CD4-positive, CD25-positive, alpha-beta regulatory T cell (primary cell): ENCODE results near the gene MAPK7. TPM values are rescaled to one million over a fixed set of nuclear protein-coding genes. Genes with fewer than 3 reads are reported as not detected.

Source experiments
- ATAC-seq, 2 donors: fragments of 150-1000 bp; cut with Tn5 transposase; one replicate each; pipeline ENCODE4 v1.10.0; 2021; ENCODE audit warnings: low read depth in 2 of 2, moderate number of reproducible peaks in 2 of 2, moderate library complexity in 1 of 2
- DNase-seq, 3 donors: peaks; one replicate each; pipeline versions ENCODE4 v3.0.0 to v3.0.0-alpha.2; 2012 to 2022; ENCODE audit warnings: mixed read lengths in 1 of 3
- H3K27ac ChIP-seq: one replicate; pipeline ENCODE4 v1.7.0; 2013; ENCODE audit warnings: mild to moderate bottlenecking, low read length; ENCODE audit not compliant: insufficient read depth, poor library complexity, severe bottlenecking
- H3K27me3 ChIP-seq: one replicate; pipeline ENCODE4 v1.7.0; 2013; ENCODE audit warnings: low read length; ENCODE audit not compliant: control insufficient read depth, insufficient read depth
- H3K36me3 ChIP-seq: one replicate; pipeline ENCODE4 v1.7.0; 2013; ENCODE audit warnings: mild to moderate bottlenecking, low read length, moderate library complexity; ENCODE audit not compliant: control insufficient read depth, insufficient read depth
- H3K4me1 ChIP-seq: 2 replicates; pipeline ENCODE4 v1.7.0; 2013; ENCODE audit warnings: mild to moderate bottlenecking, low read length; ENCODE audit not compliant: insufficient read depth, control insufficient read depth, poor library complexity, severe bottlenecking
- H3K4me3 ChIP-seq: one replicate; pipeline ENCODE4 v1.7.0; 2013; ENCODE audit warnings: low read depth, mild to moderate bottlenecking, low read length, moderate library complexity
- H3K9me3 ChIP-seq, 2 experiments: 1 replicate in 1 of 2; 2 replicates in 1 of 2; pipeline ENCODE4 v1.7.0; 2013; ENCODE audit warnings: low read length in 2 of 2, mild to moderate bottlenecking in 1 of 2, moderate library complexity in 1 of 2; ENCODE audit not compliant: control insufficient read depth in 2 of 2
- H3K27ac Mint-ChIP-seq, 3 donors: one replicate each; pipeline ENCODE4 v1.8.0; 2020 to 2022; ENCODE audit warnings: mild to moderate bottlenecking in 3 of 3, mixed read lengths in 3 of 3, moderate library complexity in 2 of 3
- H3K27me3 Mint-ChIP-seq: one replicate; pipeline ENCODE4 v1.8.0; 2022; ENCODE audit warnings: mild to moderate bottlenecking, mixed read lengths
- H3K36me3 Mint-ChIP-seq: one replicate; pipeline ENCODE4 v1.8.0; 2020; ENCODE audit warnings: mixed read lengths
- H3K4me1 Mint-ChIP-seq, 4 donors: one replicate each; pipeline ENCODE4 v1.8.0; 2020 to 2022; ENCODE audit warnings: mixed read lengths in 4 of 4, mild to moderate bottlenecking in 1 of 4
- H3K4me3 Mint-ChIP-seq, 4 donors: one replicate each; pipeline ENCODE4 v1.8.0; 2020 to 2022; ENCODE audit warnings: mild to moderate bottlenecking in 4 of 4, mixed read lengths in 4 of 4, moderate library complexity in 3 of 4
- H3K9me3 Mint-ChIP-seq, 7 donors: one replicate each; pipeline ENCODE4 v1.8.0; 2020 to 2022; ENCODE audit warnings: mixed read lengths in 7 of 7, mild to moderate bottlenecking in 3 of 7, moderate library complexity in 2 of 7
- polyA plus RNA-seq, 4 donors: library from polyadenylated mRNA; unstranded; fragments of 300-500 nt; fragmentation: Illumina TruSeq; gene quantifications; one replicate each; pipeline ENCODE4 v1.2.3, GENCODE V29; 2021
- total RNA-seq: library from RNA; stranded (reverse); gene quantifications from one replicate; pipeline ENCODE4 v1.2.3, GENCODE V29; 2022

Gene MAPK7
- total and polyA plus RNA-seq, 5 donors from 2014 or later: 3.4 to 26.0 (median 5.1) TPM

GRCh38 chr17:19404264-19404663, 26.0 kb downstream of the MAPK7 start:
- Histone ChIP-seq H3K4me3 (no peak overlapping the region), H3K36me3 (no peaks in the 10 kb centered on the region), H3K27me3 (no peaks in the 10 kb centered on the region), H3K27ac (no peak overlapping the region), H3K4me1 (no peaks in the 10 kb centered on the region), H3K9me3 (no peaks in the 10 kb centered on the region)
- no peaks in the 10 kb centered on the region for H3K4me1 Mint-ChIP-seq
- peaks cover 3% of the 10 kb centered on the region for H3K36me3 Mint-ChIP-seq
- no peak overlapping the region for H3K4me3 Mint-ChIP-seq
- no peak overlapping the region for H3K27ac Mint-ChIP-seq
- H3K27me3 Mint-ChIP-seq: peaks cover 4% of the 10 kb centered on the region
- ATAC-seq: no peak
- peaks cover 0 to 1% (median 0%) of the 10 kb centered on the region in 7 donors for H3K9me3 Mint-ChIP-seq
- no peak for DNase-seq

- peaks cover 8% of the 10 kb centered on the region for H3K27me3 Mint-ChIP-seq
- no peaks in the 10 kb centered on the region for H3K36me3 ChIP-seq
- no peaks in the 10 kb centered on the region for H3K9me3 ChIP-seq
- H3K27me3 ChIP-seq: no peaks in the 10 kb centered on the region
- H3K4me1 ChIP-seq: no peaks in the 10 kb centered on the region
- H3K36me3 Mint-ChIP-seq: peaks cover 3% of the 10 kb centered on the region
- DNase-seq: no peak
- H3K4me3 ChIP-seq: no peak overlapping the region
- H3K4me1 Mint-ChIP-seq: no peaks in the 10 kb centered on the region
- H3K4me3 Mint-ChIP-seq: no peak overlapping the region
- ATAC-seq: no peak
- H3K9me3 Mint-ChIP-seq: peaks cover 0 to 1% (median 0%) of the 10 kb centered on the region in 7 donors
- no peak overlapping the region for H3K27ac Mint-ChIP-seq
- H3K27ac ChIP-seq: no peak overlapping the region
Measured at GRCh38 chr17:19405114-19405513, 26.8 kb downstream of the MAPK7 start.

GRCh38 chr17:19407601-19408345, 29.5 kb downstream of the MAPK7 start:
- no peaks in the 10 kb centered on the region for H3K4me1 Mint-ChIP-seq
- peaks cover 10% of the 10 kb centered on the region for H3K27me3 Mint-ChIP-seq
- Histone ChIP-seq H3K9me3 (no peaks in the 10 kb centered on the region), H3K36me3 (no peaks in the 10 kb centered on the region), H3K4me3 (no peak overlapping the region), H3K27ac (no peak overlapping the region), H3K4me1 (no peaks in the 10 kb centered on the region), H3K27me3 (no peaks in the 10 kb centered on the region)
- H3K4me3 Mint-ChIP-seq: no peak overlapping the region
- H3K36me3 Mint-ChIP-seq: peaks cover 3% of the 10 kb centered on the region
- ATAC-seq: no peak
- H3K27ac Mint-ChIP-seq: no peak overlapping the region
- H3K9me3 Mint-ChIP-seq: peaks cover 0 to 1% (median 0%) of the 10 kb centered on the region in 7 donors
- no peak for DNase-seq

- Mint-ChIP-seq H3K9me3 (peaks cover 0 to 1% (median 0%) of the 10 kb centered on the region in 7 donors), H3K4me3 (no peak overlapping the region), H3K4me1 (no peaks in the 10 kb centered on the region), H3K36me3 (peaks cover 3% of the 10 kb centered on the region), H3K27me3 (peaks cover 10% of the 10 kb centered on the region), H3K27ac (no peak overlapping the region)
- no peaks in the 10 kb centered on the region for H3K36me3 ChIP-seq
- no peak for DNase-seq
- no peak for ATAC-seq
- no peaks in the 10 kb centered on the region for H3K9me3 ChIP-seq
- H3K4me1 ChIP-seq: no peaks in the 10 kb centered on the region
- no peak overlapping the region for H3K4me3 ChIP-seq
- H3K27ac ChIP-seq: no peak overlapping the region
- no peaks in the 10 kb centered on the region for H3K27me3 ChIP-seq
Measured at GRCh38 chr17:19408346-19408710, 30.0 kb downstream of the MAPK7 start.

GRCh38 chr17:19409066-19409465, 30.8 kb downstream of the MAPK7 start:
- H3K27ac Mint-ChIP-seq: no peak overlapping the region
- DNase-seq (no peak), ATAC-seq (no peak)
- Histone ChIP-seq H3K4me1 (no peaks in the 10 kb centered on the region), H3K27me3 (no peaks in the 10 kb centered on the region), H3K27ac (no peak overlapping the region), H3K9me3 (no peaks in the 10 kb centered on the region), H3K4me3 (no peak overlapping the region), H3K36me3 (no peaks in the 10 kb centered on the region)
- no peaks in the 10 kb centered on the region for H3K4me1 Mint-ChIP-seq
- peaks cover 10% of the 10 kb centered on the region for H3K27me3 Mint-ChIP-seq
- no peak overlapping the region for H3K4me3 Mint-ChIP-seq
- no peaks in the 10 kb centered on the region for H3K36me3 Mint-ChIP-seq
- no peaks in the 10 kb centered on the region for H3K9me3 Mint-ChIP-seq

- Histone ChIP-seq H3K36me3 (no peaks in the 10 kb centered on the region), H3K27ac (no peak overlapping the region), H3K9me3 (no peaks in the 10 kb centered on the region), H3K27me3 (no peaks in the 10 kb centered on the region), H3K4me3 (no peak overlapping the region), H3K4me1 (no peaks in the 10 kb centered on the region)
- Mint-ChIP-seq H3K4me1 (no peaks in the 10 kb centered on the region), H3K27me3 (peaks cover 10% of the 10 kb centered on the region), H3K36me3 (no peaks in the 10 kb centered on the region), H3K4me3 (no peak overlapping the region), H3K9me3 (no peaks in the 10 kb centered on the region), H3K27ac (no peak overlapping the region)
- no peak for ATAC-seq
- no peak for DNase-seq
Measured at GRCh38 chr17:19409509-19409908, 31.2 kb downstream of the MAPK7 start.

GRCh38 chr17:19410091-19410490, 31.8 kb downstream of the MAPK7 start:
- no peaks in the 10 kb centered on the region for H3K27me3 ChIP-seq
- H3K36me3 ChIP-seq: no peaks in the 10 kb centered on the region
- peaks cover 10% of the 10 kb centered on the region for H3K27me3 Mint-ChIP-seq
- H3K27ac Mint-ChIP-seq: no peak overlapping the region
- H3K36me3 Mint-ChIP-seq: no peaks in the 10 kb centered on the region
- H3K27ac ChIP-seq: no peak overlapping the region
- H3K4me1 ChIP-seq: no peaks in the 10 kb centered on the region
- no peak overlapping the region for H3K4me3 ChIP-seq
- H3K4me3 Mint-ChIP-seq: no peak overlapping the region
- H3K9me3 ChIP-seq: no peaks in the 10 kb centered on the region
- ATAC-seq (no peak), DNase-seq (no peak)
- H3K4me1 Mint-ChIP-seq: no peaks in the 10 kb centered on the region
- H3K9me3 Mint-ChIP-seq: no peaks in the 10 kb centered on the region

GRCh38 chr17:19410875-19411620, 32.8 kb downstream of the MAPK7 start, which contains the start of gene RNF112:
RNF112 (plus strand) TSS chr17:19411232; CDS start chr17:19411409, 177 bp downstream.
- no peak within 1 kb of the TSS for H3K27ac ChIP-seq
- Mint-ChIP-seq H3K9me3 (no peaks in the 10 kb centered on the region), H3K36me3 (no peaks in the 10 kb centered on the region), H3K4me3 (no peak within 1 kb of the TSS), H3K27me3 (peaks cover 10% of the 10 kb centered on the region), H3K4me1 (no peaks in the 10 kb centered on the region), H3K27ac (no peak within 1 kb of the TSS)
- no peaks in the 10 kb centered on the region for H3K4me1 ChIP-seq
- no peaks in the 10 kb centered on the region for H3K36me3 ChIP-seq
- no peaks in the 10 kb centered on the region for H3K9me3 ChIP-seq
- no peaks in the 10 kb centered on the region for H3K27me3 ChIP-seq
- DNase-seq: no peak
- no peak for ATAC-seq
- no peak within 1 kb of the TSS for H3K4me3 ChIP-seq
